HG02798 (cell line): ENCODE measurements around the gene MBP.

Experiments used
- ATAC-seq: cut with Tn5 transposase; IDR thresholded peaks from one replicate; pipeline ENCODE4 v1.9.1; 2021; ENCODE audit warnings: mild to moderate bottlenecking; ENCODE audit not compliant: unreplicated experiment, poor library complexity

MBP gene

DNA sequence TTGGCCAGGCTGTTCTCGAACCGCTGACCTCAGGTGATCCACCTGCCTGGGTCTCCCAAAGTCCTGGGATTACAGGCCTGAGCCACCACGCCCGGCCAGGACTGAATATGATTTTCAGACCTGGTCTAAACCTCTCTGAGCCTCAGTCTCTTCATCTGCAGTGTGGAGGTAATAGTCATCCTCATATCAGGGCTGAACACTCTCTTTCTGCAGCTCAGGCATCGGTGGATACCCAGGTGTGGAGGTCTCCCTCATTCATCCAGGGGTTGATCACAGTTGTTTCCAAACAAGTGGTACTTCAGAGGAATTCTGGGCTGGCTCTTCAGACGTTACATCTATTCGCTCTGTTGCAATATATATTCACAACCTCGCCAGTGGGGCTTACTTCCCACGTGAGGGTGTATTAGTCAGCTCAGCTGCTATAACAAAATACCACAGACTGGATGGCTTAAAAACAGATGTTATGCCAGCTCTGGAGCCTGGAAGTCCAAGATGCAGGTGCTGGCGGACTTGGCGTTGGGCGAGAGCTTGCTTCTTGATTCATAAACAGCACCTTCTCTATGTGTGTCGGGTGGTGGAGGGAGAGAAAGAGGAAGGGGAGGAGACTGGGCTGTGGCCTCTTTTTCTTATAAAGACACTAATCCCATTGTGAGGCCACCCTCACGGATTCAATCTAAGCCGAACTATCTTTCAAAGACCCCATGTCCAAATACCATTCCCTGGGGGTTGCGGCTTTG is 2.9 kb upstream of the MBP start:
- ATAC-seq, result no peak

DNA sequence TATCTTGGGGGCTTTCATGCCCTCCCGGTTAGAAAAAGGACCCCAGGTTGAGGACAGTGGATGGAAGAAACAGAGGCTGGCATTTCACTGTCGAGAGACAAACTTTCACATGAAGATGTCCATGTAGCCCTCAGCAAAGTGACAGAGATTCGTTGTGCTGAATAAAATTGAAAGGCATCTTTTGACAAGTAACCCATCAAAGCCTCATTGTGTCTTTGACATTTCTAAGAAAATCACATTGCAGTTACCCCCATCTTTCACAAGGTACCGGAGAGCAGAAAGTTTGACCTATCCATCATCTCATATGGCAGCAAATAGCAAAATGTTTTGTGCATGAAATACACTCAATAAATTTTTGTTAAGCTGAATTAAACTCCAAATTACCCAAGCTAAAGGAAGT is 2.0 kb upstream of the MBP start:
- no peak for ATAC-seq

GRCh38 chr18:77133835-77134496 is 1.4 kb upstream of the MBP start:
- ATAC-seq, result no peak

DNA sequence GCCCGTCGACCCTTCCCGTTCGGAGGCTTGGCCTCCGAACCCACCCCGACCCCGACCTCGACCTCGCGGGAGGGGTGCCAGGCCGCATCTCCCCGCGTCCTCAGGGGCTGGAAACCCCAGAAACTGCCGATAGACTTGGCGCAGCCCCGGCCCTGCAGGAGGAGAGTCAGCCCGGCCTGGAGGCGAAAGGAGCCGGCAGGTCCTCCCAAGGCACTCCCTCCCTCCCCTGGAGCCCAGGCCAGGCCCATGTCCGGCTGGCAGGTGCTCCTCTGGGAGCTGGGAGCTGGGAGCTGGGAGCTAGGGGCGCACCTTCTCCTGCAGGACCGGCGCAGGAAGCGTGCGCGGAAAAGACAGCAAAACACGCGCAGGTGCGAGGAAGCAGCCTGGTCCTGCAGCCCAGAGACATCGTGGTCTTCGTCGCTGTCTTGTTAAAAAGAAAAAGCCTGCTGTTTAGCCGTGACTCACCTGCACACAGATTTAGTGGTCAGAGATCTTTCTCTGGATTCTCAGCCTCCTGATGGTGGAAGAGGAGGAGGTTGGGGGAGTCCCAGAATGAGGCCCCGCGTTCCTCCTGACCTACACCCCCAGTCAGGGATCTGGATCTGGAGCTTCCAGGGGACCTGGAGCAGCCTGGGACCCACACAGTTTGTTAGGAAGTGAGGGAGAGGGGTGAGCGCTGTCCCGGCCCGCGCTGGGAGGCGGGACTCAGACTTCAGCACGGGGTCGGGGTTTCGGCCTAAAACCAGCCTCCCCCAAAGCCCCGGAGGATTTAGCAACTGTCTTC is 660 bp upstream of the MBP start:
- ATAC-seq, result no peak

DNA sequence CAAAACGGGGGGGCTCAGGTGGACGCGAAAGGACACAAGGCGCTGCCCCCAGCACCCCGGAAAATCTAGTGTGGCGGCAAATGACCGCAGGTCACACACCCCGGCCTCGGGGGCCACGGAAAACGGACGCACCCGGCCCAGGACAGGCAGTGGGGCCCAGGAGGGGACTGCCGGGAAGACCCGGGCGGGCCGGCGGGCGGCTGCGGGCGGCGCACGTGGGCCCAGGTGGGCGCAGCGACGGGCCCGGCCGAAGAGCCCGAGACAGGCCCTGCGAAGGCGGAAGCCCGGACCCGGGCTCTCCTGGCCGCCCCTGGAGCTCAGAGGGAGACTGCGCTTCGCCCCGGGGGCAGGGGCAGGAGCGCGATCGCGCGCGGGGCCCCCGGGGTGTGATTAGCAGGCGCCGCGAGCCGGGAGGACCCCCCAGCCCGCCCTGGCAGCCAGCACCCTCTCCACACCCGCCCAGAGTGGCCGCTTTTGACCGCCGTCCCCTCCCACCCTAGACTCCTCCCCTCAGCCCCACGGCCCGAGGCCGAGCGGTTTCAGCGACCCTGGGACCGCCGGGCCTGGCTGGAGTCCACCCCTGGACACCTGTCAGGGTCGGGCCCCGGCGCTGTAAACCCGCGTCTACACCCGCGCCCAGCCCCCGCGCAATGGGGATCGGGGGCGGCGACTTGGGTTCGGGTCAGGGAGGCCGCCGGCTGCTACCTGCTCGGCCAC is 773 bp downstream of the MBP start:
- ATAC-seq, result peak; percentile 69

GRCh38 chr18:77131100-77131651 is 1.4 kb downstream of the MBP start:
- ATAC-seq, result no peak

DNA sequence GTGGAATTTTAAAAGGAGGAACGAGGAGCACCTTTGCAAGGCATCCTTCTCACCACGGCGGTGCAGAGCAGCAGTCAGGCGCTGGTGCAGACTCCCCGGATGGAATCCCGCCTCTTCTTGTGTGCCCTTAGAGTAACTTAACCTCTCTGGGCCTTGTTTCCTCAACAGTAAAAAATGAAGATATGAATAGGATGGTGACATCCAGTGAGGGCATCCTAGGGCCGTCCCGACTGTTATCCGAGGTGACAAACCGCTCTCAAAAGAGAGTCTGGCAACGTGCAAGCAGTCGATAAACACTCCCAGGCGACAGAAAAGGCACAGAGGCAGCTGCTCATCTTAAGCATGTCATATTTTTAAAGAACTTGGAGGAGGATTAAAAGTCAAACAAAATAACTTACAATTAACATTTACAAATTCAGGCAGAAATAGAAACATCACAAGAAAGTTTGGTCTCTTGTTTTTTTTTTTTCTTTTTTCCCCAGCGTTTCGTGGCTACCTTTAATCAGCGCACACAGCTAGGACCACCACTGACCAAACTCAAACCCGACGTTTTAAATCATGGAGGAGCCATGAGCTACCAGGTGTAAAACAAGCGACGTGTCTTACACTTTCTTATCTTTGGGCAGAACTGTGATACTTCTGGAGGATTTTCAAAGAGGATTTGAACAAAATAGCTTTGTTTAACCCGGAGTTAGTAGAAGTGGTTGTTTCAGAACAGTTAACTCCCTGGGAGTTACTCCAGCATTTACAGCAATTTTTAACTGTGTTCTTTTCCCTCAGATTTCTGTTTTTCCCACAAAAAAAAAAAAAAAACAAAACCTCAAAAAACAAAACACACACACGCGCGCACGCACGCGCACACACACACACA is 2.1 kb downstream of the MBP start:
- no peak for ATAC-seq

GRCh38 chr18:77129150-77129551 is 3.4 kb downstream of the MBP start:
- no peak for ATAC-seq

DNA sequence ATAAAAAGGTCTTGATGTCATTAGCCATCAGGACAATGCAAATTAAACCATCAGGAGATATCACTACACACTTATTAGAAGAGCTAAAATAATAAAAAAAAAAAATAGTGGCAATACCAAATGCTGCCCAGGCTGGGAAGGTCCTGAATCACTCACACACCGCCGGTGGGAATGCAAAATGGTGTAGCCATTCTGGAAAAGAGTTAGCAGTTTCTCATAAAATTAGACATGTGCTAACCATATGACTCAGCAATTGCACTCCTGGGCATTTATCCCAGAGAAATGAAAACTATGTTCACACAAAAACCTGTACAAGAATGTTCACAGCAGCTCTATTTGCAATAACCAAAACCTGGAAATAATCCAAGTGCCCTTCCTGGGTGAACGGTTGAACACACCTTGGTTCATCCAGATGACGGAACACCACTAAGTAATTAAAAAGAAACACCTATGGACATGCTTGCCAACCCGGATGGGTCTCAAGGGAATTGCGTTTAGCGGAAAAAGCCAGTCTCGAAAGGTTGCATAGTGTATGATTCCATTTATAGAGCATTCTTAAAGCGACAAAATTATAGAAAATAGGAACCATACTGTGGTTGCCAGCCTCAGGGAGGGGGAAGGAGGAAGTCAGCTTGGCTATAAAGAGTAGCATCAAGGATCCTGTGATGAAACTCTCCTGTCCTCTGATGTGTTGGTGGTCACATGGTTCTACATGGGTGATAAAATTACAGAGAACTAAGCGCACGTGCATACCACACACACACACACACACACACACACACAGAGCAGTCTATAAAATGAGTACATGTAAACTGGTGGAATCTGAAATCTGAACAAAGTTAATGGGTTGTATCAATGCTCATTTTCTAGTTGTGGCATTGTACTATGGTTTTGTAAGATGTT is 4.6 kb downstream of the MBP start:
- ATAC-seq, result peak; percentile 19

DNA sequence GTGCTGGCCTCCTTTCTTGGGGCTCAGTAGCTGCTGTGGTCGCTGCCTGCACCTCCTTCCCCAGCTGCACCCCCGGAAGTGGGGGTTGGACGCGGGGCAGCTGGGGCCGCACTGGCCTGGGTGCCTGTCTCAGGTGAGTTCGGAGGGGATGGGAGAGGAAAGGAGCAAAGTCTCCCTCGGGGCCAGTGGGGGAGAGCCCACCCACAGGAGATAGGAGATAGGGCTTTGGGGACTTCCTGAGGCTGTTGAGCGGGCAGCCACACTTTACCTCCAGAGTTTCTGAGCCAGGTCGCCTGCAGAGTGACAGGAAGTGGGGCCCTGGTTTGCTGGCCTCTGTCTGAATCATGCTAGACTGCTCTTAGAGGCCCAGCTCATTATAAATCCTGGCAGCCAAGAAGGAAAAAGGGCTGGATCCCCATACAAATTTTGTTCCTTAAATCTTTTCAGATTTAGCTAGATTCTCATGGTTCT is 8.1 kb downstream of the MBP start:
- ATAC-seq, result peak; percentile 70

DNA sequence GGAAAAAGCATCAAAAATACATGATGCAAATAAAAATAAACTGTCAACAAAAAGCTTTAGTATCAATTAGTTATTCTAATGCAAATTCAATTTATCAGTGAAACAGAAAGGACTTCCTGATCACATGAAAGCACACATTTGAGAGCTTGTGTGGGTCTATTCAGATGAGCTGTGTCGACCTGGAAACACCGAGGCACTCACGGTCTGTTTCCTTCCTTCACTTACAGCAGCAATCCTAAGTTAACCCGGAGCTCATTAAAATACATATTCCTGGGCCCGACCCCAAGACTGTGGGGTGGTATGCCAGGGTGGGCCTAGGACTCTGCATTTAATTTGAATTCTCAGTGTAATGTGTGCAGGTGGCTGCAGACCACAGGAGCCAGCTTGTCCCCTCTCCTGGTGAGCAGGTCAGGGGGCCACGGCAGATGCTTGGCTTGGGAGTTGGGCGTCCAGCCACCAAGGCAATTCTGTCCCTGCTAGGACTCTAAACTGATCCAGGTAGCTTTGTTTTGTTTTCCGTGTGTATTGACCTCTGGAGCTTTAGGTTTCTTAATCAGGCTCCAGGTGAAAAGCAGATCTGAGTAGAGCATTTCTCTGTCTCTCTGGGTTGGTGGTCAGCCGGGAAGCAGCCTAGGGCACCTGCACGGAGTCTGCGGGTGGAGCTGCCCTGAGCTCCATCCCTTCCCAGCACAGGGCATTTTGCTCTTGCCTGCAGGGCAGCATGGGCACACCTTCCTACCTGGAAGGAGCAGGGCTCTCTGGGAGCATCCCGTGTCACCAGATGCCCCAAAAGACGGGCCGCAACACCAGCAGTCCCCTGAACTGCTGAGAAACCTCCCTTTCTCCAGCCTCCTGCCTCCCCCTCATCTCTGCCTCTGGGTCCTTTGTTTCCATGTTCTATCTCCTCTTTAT is 9.0 kb downstream of the MBP start:
- no peak for ATAC-seq

DNA sequence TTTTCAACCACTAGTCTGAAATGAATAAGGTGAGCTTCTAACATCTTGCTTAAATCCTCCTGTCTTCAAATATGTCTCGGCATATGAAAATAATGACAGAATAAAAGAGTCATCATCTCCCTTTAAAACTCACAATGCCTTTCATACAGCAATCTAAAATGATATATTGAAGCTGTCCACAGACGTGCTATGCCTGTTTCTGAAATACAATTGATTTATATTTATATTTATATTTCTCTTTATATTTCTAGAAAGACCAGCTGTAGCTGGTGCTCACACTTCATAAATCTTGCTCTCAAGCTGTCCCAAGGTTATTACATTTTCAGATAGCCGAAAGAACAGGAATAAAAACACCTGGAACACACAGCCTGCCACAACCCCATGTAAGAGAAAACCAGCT is 11.1 kb downstream of the MBP start:
- ATAC-seq, result no peak

GRCh38 chr18:77119851-77120491 is 12.6 kb downstream of the MBP start:
- no peak for ATAC-seq

GRCh38 chr18:77119101-77119850 is 13.3 kb downstream of the MBP start:
- ATAC-seq, result no peak

DNA sequence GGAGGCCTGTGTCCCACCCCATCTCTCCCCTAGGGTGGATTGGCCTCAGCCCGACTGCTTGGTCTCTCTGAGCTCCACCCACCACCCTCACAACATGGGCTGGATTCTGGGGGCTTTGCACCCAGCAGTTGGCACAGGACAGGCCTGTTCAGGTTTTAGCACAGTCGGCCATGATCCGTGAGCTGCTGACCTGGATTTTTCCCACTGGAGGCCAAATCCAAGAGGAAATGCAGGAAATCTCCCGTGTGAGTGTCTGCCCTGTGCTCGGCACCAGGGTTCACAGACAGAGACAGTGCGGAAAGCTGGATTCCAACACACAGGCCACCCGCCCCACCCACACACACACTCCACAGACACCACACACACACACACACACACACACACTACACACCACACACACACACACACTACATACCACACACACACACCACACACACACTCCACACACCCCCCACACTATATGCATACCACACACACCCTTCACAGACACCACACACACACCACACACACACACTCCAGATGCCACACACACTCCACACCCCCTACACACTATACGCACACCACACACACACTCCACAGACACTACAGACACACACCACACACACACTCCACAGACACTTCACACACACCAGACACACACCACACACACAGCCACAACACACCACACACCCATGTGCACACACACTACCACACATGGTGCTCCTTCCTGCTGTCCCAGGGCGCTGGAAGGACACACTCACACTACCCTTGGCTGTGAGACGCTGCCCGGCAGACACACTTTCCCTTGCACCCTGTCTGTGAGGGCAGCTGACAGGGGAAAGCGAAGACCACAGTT is 14.1 kb downstream of the MBP start:
- no peak for ATAC-seq
